AG08396 (cell line): Measurements from ENCODE around the gene PPARD.

Experiments used
- DNase-seq: peaks from one replicate; pipeline ENCODE4 v3.0.0; 2012; ENCODE audit warnings: low spot score, mixed read lengths

PPARD gene

DNA sequence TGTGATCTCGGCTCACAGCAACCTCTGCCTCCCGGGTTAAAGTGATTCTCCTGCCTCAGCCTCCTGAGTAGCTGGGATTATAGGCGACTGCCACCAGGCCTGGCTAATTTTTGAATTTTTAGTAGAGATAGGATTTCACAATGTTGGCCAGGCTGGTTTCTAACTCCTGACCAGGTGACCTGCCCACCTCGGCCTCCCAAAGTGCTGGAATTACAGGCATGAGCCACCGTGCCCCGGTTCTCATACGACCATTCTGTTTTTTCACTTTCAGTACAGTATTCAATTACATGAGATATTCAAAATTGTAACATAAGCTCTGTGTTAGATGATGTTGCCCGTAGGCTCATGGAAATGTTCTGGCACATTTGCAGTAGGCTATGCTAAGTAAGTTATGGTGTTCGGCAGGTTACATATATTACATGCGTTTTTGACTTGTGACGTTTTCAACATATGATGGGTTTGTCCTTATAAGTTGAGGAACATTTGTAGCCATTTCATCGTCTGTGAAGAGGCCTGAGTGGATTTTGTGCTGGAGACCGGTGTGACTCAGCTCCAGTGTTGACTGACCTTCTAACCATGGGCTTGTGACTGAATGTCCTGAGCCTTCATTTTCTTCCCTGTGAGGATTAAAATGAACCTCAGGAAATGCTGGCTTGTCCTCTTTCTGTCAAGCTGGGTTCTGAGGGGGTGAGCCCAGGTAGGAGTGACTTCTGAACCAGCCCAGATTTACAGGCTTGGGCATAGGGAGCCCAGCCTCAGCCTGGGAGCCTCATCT, 12.2 kb downstream of the PPARD start:
- no peak for DNase-seq

DNA sequence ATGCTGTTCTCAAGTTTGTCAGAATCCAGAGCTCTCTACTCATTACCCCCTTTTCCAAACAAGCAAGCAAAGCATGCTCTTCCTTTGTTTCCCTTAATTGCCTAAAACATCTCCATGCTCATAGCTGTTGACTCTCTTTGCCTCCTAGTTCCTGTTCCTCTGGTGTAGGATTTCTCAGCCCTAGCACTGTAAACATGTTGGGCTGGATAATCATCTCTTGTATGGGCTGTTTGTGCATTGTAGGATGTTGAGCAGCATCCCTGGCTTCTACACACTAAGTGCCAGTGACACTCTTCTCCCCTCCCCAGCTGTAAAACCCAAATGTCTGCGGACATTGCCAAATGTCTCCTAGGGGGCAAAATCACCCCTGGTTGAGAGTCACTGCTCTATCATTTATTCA, 14.0 kb downstream of the PPARD start:
- no peak for DNase-seq

DNA sequence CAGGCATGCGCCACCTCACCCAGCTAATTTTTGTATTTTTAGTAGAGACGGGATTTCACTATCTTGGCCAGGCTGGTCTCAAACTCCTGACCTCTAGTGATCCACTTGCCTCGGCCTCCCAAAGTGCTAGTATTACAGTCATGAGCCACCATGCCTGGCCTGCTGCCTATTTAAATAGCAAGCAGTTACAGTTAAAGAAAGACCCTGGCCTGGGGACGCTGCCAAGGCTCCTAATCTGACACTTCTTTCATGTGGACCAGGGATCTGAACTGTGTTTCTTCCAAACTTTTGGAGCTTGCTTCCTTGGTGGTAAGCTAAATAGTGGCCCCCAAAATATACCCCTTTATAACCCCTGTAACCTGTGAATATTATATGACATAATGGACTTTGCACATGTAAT, 15.3 kb downstream of the PPARD start:
- DNase-seq = no peak

DNA sequence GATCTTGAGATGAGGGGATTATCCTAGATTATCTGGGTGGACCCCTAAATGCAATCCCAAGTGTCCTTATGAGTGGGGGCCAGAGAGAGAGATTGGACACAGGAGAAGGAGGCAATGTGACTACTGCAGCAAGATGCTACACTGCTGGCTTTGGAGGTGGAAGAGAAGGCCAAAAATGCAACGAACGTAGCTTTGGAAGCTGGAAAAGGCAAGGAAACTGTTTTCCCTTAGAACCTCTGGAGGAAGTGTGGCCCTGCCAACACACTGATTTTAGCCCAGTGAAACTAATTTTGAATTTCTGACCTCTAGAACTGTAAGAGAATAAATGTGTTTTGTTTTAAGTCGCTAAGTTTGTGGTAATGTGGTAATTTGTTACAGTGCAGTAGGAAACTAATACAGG, 15.7 kb downstream of the PPARD start:
- no peak for DNase-seq

DNA sequence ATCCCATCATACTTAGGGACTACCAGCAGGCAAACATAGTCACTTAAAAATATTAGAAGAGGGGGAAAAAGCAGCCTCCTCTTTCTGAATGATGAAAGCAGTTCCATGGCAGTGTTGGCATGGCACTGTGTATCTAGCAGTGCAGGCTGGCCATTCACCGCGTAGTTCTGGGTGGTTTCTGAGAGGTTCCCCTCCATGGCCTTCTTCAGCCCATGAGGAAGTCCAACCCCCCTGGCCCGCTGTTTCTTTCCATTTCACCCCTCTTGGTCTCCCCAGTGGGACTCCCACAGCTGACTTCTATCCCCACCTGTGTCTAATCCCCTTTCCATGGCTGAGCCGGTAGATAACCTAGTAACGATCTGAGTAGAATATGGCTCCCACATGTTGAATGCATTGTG, 17.0 kb downstream of the PPARD start:
- DNase-seq = no peak

DNA sequence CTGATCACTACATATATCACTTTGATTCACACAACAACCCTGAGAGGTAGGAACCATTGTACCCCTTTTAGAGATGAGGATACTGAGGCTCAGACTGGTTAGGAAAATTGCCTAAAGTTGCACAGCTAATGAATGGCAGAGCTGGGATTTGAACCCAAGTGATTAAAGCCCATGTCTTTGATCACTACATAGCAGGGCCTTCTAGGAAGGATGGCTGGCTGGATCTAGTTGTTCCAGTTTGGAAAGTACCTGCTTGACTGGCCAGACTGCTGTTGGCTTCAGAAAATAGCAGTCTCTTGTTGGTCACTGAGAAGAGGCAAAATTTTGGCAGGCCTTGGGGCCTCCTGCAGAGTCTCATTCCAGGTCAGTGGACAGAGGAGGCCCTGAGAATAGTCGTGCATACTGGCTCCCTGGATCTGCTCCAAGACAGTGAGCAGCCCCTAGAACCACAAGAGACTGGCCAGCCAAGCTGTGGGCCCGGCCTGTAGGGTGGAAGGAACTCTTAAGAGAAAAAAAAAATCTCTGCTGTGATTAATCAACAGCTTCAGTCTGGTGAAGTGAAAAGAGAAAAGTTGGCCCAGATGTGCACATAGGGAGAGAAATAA, 17.5 kb downstream of the PPARD start:
- peak; percentile 44 for DNase-seq

DNA sequence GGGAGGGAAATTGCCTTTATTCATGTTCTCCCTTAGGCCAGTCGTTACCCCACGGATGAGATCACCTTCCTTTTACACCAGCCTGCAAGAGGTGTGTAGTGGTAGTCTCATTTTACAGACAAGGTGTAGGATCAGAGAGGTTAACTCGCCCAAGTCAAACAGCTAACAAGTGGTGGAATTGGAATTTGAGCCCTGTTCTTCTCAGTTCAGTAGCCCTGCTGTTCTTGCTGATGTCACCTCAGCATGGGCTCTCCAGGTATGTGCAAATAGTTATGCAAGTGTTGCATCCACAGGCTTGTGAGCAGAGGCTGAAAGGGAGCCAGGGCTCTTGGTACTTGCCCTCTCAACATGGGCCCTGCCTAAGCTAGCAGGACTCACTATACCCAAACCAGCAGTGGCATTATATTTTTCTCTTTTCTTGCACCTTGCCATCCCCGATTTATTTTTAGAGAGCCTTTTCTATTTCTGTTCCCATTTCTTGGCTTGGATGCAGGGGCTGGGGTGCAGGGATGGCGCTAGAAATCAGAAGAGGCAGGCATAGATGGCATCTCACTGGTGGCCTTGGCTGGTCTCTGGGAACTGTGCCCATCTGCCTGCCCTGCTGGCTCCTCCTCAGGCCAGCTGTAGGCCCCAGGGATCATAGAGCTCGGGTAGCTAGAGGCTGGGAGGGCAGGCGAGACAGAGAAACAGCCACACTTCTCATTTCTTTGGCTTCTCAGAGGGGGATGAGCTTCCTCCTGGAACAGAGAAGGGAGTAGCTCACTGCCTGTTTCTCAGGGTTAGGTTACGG, 18.2 kb downstream of the PPARD start:
- DNase-seq = no peak

DNA sequence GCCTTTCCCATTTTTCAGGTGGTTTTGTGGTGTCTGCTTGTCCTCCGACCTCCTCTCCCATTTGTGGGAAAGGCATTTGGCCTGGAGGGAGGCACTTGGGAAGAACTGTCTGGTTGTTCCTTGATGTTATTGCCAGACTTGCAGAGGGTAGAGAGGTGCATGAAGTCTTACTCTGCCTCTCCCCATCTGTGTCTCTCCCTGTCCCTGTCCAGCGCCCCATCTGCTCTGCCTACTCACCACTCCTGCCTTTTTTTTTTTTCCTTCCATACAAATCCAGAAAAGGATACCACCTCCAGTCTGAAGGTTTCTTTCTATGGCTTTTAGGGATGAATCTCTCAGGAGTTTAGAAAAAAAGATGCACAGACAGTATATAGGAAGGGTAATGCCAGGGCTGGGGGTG, 19.8 kb downstream of the PPARD start:
- no peak for DNase-seq

DNA sequence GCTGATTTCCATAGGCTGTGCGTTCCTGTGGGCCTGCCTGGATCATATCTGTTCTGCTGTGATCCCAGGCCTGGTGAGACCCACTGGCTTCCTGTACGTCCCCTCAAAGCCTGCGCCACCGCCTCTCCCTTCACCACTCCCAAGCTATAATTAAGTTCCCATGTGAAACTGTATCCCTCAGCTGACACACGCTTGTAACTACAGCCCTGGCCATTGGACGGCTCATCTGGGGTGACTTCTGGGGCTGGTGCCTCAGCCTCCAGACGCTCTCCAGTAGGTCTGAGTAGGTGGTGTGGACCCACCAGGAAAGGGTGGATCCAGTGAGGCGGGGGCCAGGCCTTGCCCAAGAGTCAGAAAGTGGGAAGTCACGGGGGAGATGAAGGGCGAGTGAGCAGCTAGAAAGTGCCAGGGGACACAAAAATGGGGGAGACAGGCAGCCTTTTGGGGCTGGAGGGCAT, 21.0 kb downstream of the PPARD start:
- DNase-seq = no peak

DNA sequence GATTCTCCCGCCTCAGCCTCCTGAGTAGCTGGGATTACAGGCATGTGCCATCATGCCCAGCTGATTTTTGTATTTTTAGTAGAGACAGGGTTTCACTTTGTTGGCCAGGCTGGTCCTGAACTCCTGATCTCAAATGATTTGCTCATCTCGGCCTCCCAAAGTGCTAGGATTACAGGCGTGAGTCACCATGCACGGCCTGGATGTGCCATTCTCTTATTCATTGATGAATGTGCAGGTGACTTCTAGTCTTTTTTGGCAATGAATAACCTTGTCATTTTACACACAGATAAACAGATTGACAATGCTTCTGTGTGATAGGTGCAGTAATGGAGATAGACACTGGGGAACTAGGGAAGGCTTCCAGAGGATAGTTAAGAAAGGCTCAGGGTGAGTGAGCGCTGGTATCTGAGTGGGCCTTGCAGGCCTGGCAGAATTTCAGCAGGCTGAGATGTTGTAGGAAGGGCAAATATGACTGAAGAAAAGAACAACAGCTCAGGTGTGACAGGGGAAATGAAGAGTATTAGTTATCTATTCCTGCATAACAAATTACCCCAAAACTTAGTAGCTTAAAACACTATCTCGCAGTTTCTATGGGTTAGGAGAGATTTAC, 23.3 kb downstream of the PPARD start:
- DNase-seq = no peak

DNA sequence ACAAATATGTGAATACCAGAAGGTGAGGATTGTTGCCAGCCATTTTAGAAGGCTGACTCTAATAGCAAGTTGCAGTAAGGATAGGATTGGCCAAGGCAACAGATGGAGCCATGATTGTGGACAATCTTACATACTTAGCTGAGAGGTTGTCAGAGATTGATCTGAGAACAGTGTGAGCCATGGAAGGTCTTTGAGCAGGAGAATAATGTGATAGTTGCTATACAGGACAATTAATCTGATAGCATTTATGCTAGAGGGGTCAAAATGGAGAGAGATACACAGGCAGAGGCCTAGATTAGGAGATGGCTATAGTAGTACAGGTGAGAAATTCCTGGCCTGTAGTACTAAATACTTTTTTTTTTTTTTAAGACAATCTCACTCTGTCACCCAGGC, 23.8 kb downstream of the PPARD start:
- no peak for DNase-seq

DNA sequence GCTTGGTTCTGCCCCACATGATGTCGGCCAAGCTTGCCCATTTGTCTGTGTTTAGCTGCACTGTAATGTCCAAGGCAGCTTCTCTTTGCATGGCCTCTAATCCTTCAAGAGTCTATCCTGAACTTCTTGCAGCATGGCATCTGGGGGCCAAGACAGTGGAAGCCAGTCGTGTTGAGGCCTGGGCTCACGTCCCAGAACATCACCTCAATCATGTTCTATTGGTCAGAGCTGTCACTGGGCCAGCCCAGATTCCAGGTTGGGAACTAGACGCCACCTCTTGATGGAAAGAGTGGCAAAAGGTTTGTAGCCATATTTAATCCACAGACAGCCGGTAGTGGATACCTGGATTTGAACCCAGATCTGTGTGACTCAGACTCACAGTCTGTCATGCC, 25.3 kb downstream of the PPARD start:
- DNase-seq = no peak

DNA sequence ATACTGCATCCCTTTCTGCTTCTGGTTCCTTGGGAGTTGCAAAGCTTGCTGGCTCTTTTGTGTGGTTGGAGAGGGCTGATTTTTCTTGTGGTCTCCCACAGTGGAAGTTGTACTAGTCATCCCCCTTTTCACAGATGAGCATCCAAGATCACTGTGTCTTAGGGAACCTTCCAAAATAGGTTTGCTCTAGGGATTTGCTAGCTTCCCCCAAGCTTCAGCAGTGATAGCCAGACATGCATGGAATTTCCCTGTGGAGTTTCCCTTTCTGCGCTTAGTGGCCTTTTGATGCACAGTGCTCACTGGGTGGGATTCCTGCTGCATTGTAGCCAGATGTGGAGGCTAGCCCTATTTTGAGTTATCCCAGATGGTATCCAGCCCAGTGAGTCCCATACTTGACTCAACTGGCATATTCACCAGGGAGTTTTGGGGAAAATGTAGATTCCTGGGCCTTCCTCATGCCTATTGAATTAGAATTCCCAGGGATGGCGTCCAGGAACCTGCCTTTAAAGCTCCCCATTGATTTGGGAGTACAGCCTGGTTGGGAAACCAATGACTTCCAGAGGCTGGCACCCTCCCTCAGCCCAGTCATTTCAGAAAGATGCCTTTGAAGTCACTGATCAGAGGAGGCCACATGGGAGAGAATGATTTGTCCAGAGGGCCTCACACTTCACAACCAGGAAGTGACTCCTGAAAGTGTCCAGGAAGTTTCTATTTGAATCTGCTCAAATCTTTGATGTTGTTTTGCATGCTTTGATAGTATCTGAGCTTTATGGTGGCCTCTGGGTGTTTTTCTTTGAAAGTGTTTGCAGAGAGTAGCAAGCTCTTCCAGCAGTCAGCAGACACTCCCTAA, 25.9 kb downstream of the PPARD start:
- peak; percentile 55 for DNase-seq

DNA sequence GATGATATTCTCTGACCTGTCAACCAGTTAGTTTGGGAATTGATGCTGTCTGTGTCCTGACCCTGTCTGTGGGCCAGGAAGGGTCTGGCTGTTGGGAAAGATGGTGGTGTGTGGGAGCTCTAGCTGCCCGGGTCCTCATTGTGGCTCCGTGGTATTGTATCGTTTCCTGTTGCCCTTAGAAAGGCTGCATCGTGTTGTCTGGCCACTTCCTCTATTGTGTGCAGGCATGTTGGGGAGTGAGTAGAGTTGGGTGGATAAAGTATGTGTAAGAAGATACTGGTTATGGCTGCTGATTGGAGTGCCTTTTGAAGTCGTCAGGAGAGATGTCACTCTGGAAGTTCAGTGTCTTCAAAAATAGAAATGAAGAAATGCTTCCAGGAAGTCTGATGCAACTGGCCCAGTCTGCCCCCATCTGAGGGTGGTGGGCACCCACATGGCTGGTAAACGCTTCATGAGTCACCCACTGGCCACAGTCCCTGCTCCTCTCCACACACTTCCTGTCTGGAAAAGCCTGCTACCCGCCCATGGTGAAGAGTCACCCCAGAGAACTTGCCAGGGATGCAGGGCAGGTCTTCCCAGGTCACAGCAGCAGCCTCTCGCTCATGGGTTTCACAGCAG, 27.9 kb downstream of the PPARD start:
- DNase-seq = peak; percentile 83

DNA sequence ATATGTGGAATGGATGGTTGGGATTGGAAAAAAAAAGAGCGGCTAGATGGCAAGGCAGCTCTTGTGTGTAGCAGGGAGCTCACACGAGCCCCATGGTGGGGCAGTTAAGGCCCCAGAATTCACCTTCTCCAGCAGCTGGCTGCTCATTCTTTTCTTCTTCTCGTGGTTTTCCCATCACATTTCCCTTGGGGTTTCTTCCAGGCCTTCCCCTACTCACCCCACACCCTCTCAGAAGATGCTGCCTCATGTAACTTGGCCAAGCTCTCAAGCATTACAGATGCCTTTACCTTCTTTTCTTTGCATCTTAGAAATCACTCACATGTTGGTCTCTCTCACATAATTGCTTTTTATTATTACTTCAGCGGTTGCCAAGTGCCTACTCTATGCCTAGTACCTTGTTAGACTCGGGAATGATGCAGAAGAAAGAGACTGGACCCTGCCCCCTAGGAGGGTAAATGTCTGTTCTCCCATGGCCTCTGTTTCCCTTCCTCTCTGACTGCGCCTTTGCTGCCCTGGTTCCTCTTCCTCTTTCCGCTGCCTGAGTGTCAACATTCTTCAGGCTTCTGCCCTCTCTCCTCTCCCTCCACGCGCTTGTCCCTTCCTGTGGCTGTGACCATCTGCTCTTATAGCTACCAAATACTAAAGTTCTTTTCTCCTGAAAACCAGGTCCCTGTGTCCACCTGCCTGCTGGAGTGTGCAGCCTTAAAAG, 28.6 kb downstream of the PPARD start:
- DNase-seq = no peak

DNA sequence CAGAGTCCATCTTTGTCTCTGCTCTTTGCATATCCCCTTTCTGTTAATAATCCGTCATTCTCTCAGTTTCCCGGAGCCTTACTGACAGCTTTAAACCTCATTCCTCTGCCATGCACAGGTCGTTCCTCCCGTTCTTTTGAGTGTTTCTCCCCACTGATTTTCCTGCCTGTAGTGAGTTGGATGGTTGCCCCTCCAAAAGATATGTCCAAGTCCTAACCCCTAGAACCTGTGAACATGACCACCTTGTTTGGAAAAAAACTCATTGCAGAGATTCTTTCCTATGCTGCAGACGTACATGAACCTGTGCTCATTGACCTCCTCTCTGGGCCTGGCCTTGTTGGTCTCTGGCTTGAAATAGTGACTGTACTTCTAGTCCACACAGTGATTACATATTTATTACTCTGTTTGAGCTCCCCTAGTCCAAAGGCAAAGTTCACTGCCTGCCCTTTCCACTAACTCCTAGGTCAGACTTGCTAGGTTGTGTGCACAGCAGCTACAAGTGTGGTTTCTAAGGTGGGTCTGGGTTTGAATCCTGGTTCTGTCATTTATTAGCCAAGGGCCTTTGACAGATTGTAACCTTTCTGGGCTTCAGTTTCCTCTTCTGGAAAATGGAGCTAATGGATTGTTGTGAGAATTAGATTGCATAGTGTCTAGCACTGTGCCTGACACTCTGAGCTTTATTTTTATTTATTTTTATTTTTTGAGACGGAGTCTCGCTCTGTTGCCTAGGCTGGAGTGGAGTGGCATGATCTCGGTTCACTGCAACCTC, 29.3 kb downstream of the PPARD start:
- no peak for DNase-seq

DNA sequence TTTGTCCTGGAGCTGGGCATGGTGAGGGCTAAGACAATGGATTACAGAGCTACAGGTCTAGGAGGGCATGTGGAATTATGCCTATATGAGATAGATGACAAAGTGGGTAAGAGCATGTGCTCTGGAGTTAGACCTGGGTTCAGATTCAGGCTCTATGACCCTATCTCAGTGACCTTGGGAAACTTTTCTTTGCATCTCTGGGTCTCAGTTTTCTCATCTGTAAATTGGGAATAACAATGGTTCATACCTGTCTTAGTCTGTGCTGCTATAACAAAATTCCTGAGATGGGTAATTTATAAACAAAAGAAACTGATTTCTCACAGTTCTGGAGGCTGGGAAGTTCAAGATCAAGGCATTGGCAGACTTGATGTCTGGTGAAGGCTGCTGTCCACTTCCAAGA, 30.3 kb downstream of the PPARD start:
- no peak for DNase-seq

DNA sequence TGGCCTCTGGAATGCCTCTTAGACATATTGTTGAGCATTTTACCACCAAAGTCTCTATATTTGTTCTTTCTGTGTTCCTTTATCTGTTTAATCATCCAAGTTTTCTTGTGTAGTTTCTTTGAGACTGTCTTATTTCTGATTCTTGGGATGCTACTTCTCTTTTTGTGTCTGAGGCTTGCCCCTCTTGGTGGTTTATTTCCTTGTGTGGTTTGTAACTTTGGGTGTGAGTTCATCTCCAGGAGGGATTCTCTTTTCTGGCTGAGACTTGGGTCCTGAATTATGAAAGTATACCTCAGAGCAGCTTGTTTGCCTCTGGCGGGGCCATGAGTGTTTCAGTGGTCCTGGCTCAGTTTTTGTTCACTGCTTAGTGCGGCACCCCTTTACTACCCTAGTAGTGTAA, 33.9 kb downstream of the PPARD start:
- DNase-seq = no peak

DNA sequence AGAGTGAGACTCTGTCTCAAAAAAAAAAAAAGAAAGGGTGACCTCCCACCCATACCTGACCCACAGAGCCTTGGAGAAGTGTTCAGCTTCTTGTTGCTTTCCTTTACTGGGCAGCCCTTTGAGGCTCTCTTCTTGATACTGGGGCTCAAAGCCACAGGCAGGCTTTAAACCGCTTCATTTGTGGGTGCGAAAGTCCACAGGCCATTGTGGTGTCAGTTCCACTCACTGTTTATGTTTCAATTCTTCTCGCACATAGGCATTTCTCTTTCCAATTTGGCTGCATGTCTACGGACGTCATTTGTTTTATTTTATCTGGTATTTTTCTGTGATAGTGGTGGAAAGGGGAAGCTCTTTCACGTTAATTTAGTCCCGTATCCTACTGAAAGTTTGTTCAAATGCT, 34.6 kb downstream of the PPARD start:
- no peak for DNase-seq

DNA sequence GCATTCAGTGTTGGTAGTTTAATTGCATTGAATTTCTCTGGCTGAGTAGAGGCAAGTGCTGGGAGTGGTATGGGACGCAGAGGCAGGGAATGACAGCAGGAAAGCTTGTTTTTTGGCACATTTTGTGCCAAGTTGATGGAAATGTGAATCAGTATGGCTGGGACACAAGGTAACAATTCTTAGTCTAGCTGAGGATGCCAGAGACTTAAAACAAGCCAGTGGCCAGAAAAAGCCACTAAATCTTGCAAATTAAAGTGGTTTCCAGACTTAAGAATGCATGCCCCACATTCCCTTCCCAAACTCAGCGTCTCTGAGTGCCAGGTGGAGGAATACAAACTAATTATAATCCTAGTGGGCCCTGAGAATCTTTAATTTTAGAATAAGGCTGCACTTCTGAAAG, 35.9 kb downstream of the PPARD start:
- DNase-seq = no peak
